ENCODE measurements around the gene RBM4.

The RBM4 gene

DNA sequence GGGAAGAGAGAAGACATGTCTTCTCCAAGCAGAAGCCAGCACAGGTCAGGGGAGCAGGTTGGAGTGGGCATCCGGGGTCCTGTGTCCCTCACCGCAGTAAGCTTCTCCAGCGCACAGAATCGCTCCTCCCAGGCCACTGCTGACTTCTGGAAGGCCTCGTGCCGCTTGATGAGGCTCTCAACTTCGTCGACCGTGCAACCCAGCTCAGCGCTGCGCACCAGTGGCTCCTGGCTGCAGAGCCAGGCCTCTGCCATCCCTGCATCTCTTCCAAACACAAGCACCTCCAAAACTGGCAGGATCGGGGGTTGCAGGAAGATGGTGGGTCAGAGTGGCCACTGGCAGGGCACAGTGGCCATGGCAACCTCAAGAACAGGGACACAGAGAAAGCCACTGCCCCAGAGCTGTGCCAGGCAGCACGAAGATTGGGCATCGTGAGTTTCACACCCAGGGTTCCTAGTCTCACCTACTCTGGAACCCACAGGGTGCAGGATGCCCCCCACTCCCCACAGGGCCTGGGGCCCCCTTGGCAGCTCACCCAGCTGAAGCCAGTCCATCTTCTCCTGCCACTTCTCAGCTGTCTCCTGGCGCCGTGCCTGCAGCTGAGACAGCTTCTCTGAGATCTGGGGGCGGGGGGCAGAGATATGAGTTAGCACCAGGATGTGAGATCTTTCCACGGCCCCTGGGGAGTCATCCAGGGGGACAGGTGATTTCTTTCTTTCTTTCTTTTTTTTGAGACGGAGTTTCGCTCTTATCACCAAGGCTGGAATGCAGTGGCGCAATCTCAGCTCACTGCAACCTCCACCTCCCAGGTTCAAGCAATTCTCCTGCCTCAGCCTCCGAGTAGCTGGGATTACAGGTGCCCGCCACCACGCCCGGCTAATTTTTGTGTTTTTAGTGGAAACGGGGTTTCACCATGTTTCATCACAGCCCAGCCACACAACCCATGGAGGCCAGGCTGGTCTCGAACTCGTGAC is 50.3 kb downstream of the RBM4 start:
- Histone ChIP-seq H3K36me3 (ENCODE audit: insufficient read depth) (no peaks in the 10 kb centered on the region), H3K27ac (no peak overlapping the region), H2AFZ (ENCODE audit: low read depth) (no peak overlapping the region), H3K4me2 (no peak overlapping the region), H3K79me2 (ENCODE audit: insufficient read depth, low read depth) (no peaks in the 10 kb centered on the region), H3K4me3 (IDR thresholded peaks at IDR 0.05; ENCODE audit: insufficient read depth, low read depth, low read length) (no peak overlapping the region), H3K27me3 (ENCODE audit: insufficient read depth, low read depth) (no peaks in the 10 kb centered on the region), H3K4me1 (ENCODE audit: low read depth, poor library complexity, severe bottlenecking) (no peaks in the 10 kb centered on the region), H4K20me1 (ENCODE audit: insufficient read depth) (no peaks in the 10 kb centered on the region), H3K9ac (no peak overlapping the region)
- TF ChIP-seq CTCF (conservative IDR thresholded peaks at IDR 0.05; ENCODE audit: low read depth, low read length), result no peak

- Histone ChIP-seq H3K27me3 (ENCODE audit: insufficient read depth, low read depth) (no peaks in the 10 kb centered on the region), H3K4me3 (IDR thresholded peaks at IDR 0.05; ENCODE audit: insufficient read depth, low read depth, low read length) (no peak overlapping the region), H3K79me2 (ENCODE audit: insufficient read depth, low read depth) (no peaks in the 10 kb centered on the region), H4K20me1 (ENCODE audit: insufficient read depth) (no peaks in the 10 kb centered on the region), H3K9ac (no peak overlapping the region), H3K27ac (no peak overlapping the region), H2AFZ (ENCODE audit: low read depth) (no peak overlapping the region), H3K4me2 (no peak overlapping the region), H3K36me3 (ENCODE audit: insufficient read depth) (no peaks in the 10 kb centered on the region), H3K4me1 (ENCODE audit: low read depth, poor library complexity, severe bottlenecking) (no peaks in the 10 kb centered on the region)
- no peak for TF ChIP-seq CTCF (conservative IDR thresholded peaks at IDR 0.05; ENCODE audit: low read depth, low read length)
Observed at GRCh38 chr11:66689661-66690590, 51.4 kb downstream of the RBM4 start.

DNA sequence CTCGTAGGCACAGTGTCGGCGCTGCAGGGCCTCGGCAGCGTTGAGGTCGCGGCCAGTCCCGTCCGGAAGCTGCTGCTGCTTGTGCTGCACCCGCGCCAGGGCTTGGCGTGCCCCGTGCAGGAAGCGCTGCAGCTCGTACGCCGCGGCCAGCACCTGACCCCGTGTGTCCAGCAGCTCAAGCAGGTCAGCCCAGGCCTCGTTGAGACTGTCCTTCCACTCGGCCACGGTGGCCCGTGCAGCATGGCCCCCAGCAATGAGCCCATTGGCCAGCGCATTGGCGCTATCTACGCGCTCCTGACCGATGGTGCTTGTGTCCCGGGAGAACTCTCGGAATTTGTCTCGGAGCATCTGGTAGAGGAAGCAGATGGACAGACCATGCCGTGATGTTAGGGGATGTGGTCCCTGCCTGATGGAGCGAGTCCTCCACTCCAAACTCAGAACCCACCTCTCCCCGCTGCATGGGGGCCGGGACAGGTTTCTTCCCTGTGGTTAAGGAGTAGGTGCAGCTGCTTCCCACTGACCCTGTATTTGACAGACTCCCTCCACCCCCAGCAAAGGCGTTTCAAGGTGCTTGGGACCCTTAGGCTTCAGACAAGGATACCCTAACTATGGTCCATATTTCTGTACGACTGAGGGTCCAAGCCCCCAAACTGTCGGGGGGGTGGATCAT is 52.9 kb downstream of the RBM4 start:
- H3K27ac ChIP-seq, result no peak overlapping the region
- no peak overlapping the region for H3K4me2 ChIP-seq
- no peaks in the 10 kb centered on the region for H3K4me1 ChIP-seq (ENCODE audit: low read depth, poor library complexity, severe bottlenecking)
- no peak overlapping the region for H3K9ac ChIP-seq
- no peaks in the 10 kb centered on the region for H3K79me2 ChIP-seq (ENCODE audit: insufficient read depth, low read depth)
- H3K36me3 ChIP-seq (ENCODE audit: insufficient read depth), result no peaks in the 10 kb centered on the region
- no peaks in the 10 kb centered on the region for H3K27me3 ChIP-seq (ENCODE audit: insufficient read depth, low read depth)
- no peaks in the 10 kb centered on the region for H4K20me1 ChIP-seq (ENCODE audit: insufficient read depth)
- H2AFZ ChIP-seq (ENCODE audit: low read depth), result no peak overlapping the region
- H3K4me3 ChIP-seq (IDR thresholded peaks at IDR 0.05; ENCODE audit: insufficient read depth, low read depth, low read length), result no peak overlapping the region
- no peak for TF ChIP-seq CTCF (conservative IDR thresholded peaks at IDR 0.05; ENCODE audit: low read depth, low read length)

- no peak overlapping the region for H2AFZ ChIP-seq (ENCODE audit: low read depth)
- no peaks in the 10 kb centered on the region for H3K4me1 ChIP-seq (ENCODE audit: low read depth, poor library complexity, severe bottlenecking)
- no peaks in the 10 kb centered on the region for H3K36me3 ChIP-seq (ENCODE audit: insufficient read depth)
- H3K27me3 ChIP-seq (ENCODE audit: insufficient read depth, low read depth), result no peaks in the 10 kb centered on the region
- no peak overlapping the region for H3K27ac ChIP-seq
- no peaks in the 10 kb centered on the region for H4K20me1 ChIP-seq (ENCODE audit: insufficient read depth)
- H3K4me3 ChIP-seq (IDR thresholded peaks at IDR 0.05; ENCODE audit: insufficient read depth, low read depth, low read length), result no peak overlapping the region
- no peak overlapping the region for H3K4me2 ChIP-seq
- no peak overlapping the region for H3K9ac ChIP-seq
- H3K79me2 ChIP-seq (ENCODE audit: insufficient read depth, low read depth), result no peaks in the 10 kb centered on the region
- no peak for TF ChIP-seq CTCF (conservative IDR thresholded peaks at IDR 0.05; ENCODE audit: low read depth, low read length)
Observed at GRCh38 chr11:66692446-66692845, 53.9 kb downstream of the RBM4 start.

All from KMS-11 (cell line).